M059J (cell line): Measurements from ENCODE around the gene LRRC30. TPM values are rescaled to one million over a fixed set of nuclear protein-coding genes. Genes with fewer than 3 reads are reported as not detected.
"Not testable (repeated sequence)": the region's sequence is repeated elsewhere in the genome, so short reads cannot be mapped to it uniquely, and the experiment has no call there.

Experiments
- DNase-seq: peaks from one replicate; pipeline ENCODE4 v3.0.0-alpha.2; 2012; ENCODE audit warnings: low read depth
- total RNA-seq: library from RNA; depleted of rRNA; stranded (reverse); fragments of >200 nt; shearing (Covaris generic); gene quantifications from 2 replicates; pipeline ENCODE4 v1.2.3, GENCODE V29; 2014; rRNA removed

The LRRC30 gene
- not detected in 2 replicates for total RNA-seq

- no peak for DNase-seq
Measured at GRCh38 chr18:7230626-7231349, at the start of gene LRRC30. Gene LRRC30, plus strand, starts transcription at chr18:7231089. Its CDS starts 50 bp downstream, at chr18:7231139.

- DNase-seq = no peak
Measured at GRCh38 chr18:7185701-7186100, 45.2 kb upstream of the LRRC30 start.

DNA sequence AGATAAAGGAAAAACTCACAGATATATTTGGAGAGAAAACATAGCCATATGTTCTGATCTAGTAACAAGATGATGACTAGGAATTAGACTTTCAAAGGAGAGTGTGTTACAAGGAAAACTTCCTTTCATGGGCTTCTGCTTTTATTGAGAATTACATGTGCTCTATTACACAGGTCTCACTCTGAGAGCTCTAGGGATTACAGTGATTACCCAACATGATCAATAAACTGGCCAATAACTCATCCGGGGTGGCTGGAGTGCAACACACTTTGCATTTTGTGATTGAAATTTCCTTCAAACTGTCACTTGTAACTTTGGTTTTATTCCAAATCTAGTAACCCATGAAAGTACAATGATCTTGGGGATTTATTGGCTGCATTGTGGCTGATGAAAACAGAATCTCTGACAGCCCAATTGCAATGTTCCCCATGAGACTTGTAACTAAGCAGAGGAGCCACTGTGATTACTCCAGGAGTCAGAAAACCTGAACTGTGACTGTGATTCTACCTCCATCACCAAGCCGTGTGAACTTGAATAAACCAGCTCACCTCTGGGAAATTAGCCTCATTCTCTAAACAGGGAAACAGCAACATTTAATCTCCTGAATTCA, 40.2 kb upstream of the LRRC30 start:
- DNase-seq = no peak

- DNase-seq = no peak
Measured at GRCh38 chr18:7191736-7192135, 39.2 kb upstream of the LRRC30 start.

DNA sequence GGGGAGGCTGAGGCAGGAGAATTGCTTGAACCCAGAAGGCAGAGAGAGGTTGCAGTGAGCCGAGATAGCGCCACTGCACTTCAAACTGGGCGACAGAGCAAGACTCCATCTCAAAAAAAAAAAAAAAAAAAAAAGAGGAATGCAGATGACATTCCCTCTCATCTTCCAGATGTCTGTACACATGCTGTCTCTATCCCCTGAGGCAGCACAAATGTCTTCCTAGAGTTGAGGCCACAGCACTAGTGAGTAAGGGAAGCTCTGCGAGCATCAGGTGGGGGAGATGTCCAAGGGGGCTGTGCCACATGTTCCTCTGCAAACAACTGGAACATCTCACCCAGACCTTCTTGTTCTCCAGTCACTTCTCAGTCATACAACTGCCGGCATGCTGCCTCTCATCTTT, 35.6 kb upstream of the LRRC30 start:
- DNase-seq = no peak

DNA sequence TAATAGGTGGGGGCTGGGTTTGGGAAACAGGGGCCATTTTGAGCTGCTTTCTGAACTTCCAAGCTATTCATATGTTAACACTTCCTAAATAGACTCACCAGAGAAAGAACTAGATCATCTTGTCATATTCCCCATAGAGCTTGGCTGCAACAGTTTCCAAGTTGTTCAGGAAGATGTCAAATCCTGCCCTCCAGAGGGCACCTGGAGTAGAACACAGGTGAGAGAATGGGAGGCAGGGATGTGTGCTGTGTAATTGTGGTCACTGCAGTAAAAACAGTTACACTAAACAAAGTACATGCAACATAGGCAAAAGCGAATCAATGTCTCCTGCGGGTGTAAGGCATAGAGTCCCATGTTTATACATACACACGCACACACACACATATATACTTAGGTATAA, 34.5 kb upstream of the LRRC30 start:
- DNase-seq = no peak

DNA sequence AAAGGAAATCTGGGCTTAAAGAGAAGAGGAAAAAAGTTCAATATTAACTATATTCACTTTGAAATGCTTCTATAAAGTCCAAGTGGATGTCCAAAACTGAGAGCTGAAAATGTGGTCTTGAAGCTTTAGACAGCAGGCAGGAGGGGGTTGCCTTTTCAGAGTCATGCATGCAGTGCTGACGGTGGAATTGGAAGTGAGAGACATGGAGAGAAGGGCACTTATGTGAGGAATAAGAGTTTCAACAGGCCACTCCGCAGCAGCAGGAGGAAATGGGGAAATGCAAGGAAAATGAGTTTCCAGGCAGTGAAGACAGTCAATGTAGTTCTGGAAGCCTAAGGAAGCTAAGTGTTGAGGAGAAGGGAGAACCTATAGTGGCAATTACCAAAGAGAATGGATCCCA, 33.0 kb upstream of the LRRC30 start:
- DNase-seq = no peak

- no peak for DNase-seq
Measured at GRCh38 chr18:7198326-7198725, 32.6 kb upstream of the LRRC30 start.

- no peak for DNase-seq
Measured at GRCh38 chr18:7201096-7201495, 29.8 kb upstream of the LRRC30 start.

DNA sequence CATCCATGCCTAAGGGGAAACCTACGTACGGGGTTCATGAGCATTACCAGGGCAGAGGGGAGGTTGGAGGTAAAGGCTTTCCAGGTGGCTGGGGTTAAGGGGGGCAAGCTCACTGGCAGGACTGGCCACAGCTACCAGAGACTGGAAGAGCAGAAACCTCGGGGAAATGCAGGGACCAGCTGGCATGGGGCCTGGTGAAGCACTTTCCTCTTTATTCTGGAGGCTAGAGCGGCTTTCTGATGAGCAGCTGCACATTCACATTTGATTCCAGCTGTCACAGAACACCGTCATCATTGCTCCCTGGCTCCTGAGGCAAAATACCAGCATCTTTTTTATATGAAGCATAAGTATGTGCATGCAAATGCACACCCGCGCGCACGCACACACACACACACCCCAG, 28.7 kb upstream of the LRRC30 start:
- no peak for DNase-seq

DNA sequence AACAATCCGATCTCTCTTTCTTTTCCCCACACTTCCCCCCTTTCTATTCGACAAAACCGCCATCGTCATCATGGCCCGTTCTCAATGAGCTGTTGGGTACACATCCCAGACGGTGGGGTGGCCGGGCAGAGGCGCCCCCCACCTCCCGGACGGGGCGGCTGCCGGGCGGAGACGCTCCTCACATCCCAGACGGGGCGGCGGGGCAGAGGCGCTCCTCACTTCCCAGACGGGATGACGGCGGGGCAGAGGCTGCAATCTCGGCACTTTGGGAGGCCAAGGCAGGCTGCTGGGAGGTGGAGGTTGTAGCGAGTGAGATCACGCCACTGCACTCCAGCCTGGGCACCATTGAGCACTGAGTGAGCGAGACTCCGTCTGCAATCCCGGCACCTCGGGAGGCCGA, 27.3 kb upstream of the LRRC30 start:
- not testable (repeated sequence) for DNase-seq

- DNase-seq = no peak
Measured at GRCh38 chr18:7205346-7205745, 25.5 kb upstream of the LRRC30 start.

GRCh38 chr18:7206217-7206616, 24.7 kb upstream of the LRRC30 start:
- no peak for DNase-seq

DNA sequence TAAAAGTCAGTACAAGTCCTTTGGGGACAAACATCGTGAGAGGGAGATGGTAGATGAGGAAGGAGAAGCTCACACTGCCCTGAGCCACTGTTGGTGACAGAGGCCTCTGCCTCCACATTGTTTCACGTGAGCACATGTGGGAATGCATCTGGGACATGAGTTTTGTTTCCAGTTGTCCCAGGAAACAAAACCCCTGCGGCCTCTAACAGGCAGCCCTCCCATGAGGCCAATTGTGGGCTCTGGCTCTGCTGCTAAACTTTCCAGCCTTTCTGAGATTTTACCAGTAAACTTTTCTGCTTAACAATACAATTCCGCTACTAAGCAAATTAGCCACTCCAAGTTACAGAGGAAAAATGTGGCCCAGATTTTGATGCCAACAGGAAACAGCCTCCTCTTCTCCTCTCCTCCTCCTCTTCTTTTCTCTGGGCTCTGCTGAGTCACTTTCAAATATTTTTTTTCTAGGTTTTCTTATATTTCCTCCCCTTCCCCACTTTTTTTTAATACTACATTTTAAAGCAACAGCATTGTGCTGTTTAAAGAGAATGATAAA, 23.4 kb upstream of the LRRC30 start:
- peak; percentile 10 for DNase-seq

GRCh38 chr18:7221424-7222155, 9.3 kb upstream of the LRRC30 start:
- peak; percentile 58 for DNase-seq

GRCh38 chr18:7224198-7224597, 6.7 kb upstream of the LRRC30 start:
- no peak for DNase-seq

- DNase-seq = no peak
Measured at GRCh38 chr18:7232218-7232617, 1.3 kb downstream of the LRRC30 start.

GRCh38 chr18:7233134-7233810, 2.4 kb downstream of the LRRC30 start:
- no peak for DNase-seq

GRCh38 chr18:7234091-7234490, 3.2 kb downstream of the LRRC30 start:
- no peak for DNase-seq

GRCh38 chr18:7234956-7235355, 4.1 kb downstream of the LRRC30 start:
- DNase-seq = no peak

DNA sequence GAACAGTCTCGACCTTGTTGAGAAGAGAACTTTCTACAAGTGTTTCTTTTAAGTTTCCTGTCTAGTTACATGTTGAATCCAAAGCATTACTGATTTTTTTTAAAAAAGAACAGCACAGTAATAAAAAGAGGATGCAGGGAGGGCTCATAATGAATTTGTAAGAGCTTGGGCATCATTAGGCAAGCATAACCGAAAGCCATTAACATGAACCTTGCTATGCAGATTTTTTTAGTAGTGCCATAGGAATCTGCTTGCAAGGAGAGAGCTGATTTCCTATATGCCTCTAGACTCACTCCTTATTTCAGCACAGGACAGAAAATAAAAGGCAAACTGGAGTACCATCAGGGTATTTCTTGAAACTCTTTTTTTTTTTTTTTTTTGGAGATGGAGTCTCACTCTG, 5.2 kb downstream of the LRRC30 start:
- DNase-seq = no peak

GRCh38 chr18:7236933-7237332, 6.0 kb downstream of the LRRC30 start:
- DNase-seq = no peak
